GM08714 (cell line): ENCODE data around the gene PLPP6.
A peak's percentile ranks its signal among the peaks of the same experiment; 100 is the strongest.
"Not testable (repeated sequence)": the region's sequence is repeated elsewhere in the genome, so short reads cannot be mapped to it uniquely, and the experiment has no call there.

ENCODE experiments used
- H3K4me3 ChIP-seq: fragments of 200-500 bp; sonication (Bioruptor generic); 2 replicates; pipeline ENCODE4 v1.5.1; 2014; ENCODE audit warnings: mild to moderate bottlenecking, low read length, inconsistent platforms
- ZNF274 ChIP-seq: IDR thresholded peaks from 2 replicates; pipeline ENCODE4 v1.6.1; 2012; ENCODE audit warnings: mild to moderate bottlenecking, low read depth, low read length

PLPP6 gene

GRCh38 chr9:4662108-4662988 is at the start of gene PLPP6:
Gene PLPP6 (plus strand): TSS chr9:4662294. CDS start chr9:4662376, 82 bp downstream.
- peak within 1 kb of the TSS; percentile 81 for H3K4me3 ChIP-seq
- TF ChIP-seq ZNF274, result no peak

GRCh38 chr9:4614627-4615026 is 47.5 kb upstream of the PLPP6 start:
- TF ChIP-seq ZNF274, result no peak
- H3K4me3 ChIP-seq, result no peak overlapping the region

GRCh38 chr9:4615251-4615650 is 46.8 kb upstream of the PLPP6 start:
- H3K4me3 ChIP-seq, result no peak overlapping the region
- no peak for TF ChIP-seq ZNF274

DNA sequence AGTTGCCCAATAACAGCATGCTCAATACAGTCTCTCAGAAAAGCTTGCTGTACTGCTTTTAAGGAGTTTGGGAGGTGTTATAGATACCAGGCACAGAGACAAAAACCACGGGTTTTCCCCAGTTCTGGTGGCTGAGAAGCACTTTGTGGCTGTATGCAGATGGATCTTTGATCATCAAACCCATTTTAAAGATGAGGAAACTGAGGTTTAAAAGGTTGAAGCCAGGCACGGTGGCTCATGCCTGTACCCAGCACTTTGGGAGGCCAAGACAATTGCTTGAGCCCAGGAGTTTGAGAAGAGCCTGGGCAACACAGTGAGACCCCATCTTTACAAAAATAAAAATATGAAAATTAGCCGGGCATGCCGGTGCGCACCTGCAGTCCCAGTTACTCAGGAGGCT is 46.3 kb upstream of the PLPP6 start:
- no peak overlapping the region for H3K4me3 ChIP-seq
- TF ChIP-seq ZNF274, result no peak

DNA sequence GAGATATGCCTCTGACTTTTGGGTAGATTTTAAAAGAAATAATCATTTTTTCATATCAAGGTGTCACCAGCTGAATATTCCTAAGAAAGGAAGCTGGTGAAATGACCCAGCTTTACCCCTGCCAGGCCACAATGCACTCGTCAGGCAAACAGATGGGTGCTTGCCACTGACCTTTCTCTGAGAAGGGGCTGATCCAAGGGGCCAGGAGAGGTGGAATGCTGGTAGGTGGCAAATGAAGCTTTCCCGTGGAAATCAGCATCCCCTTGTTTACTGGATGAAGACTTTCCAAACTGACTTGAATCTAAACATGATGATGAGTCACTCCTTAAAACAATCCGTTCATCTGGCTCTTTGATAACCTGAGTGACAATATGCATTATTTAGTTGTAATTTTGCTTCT is 44.3 kb upstream of the PLPP6 start:
- H3K4me3 ChIP-seq, result no peak overlapping the region
- TF ChIP-seq ZNF274, result no peak

DNA sequence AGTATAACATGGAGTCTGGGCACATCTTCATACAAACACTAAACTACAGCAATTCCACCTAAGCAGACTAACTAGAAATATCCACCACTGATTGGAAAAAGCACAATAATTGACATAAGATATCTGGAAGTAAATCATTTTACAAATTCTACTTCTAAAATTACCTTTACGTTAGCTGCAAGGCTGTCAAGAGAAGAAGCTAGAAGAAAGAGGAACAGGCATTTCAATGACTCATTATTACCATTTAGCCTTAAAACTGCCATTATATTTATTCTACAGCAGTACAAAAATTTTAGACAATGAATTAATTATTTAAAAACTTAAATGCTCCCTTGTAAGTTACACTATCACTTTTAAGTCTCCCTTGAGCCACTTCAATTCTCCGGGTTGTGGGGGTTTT is 43.4 kb upstream of the PLPP6 start:
- TF ChIP-seq ZNF274, result no peak
- no peak overlapping the region for H3K4me3 ChIP-seq

- no peak overlapping the region for H3K4me3 ChIP-seq
- TF ChIP-seq ZNF274, result no peak
Measured at GRCh38 chr9:4620057-4620765, 41.9 kb upstream of the PLPP6 start.

GRCh38 chr9:4620881-4621555 is 41.1 kb upstream of the PLPP6 start:
- no peak for TF ChIP-seq ZNF274

GRCh38 chr9:4622016-4622415 is 40.1 kb upstream of the PLPP6 start:
- TF ChIP-seq ZNF274, result no peak
- H3K4me3 ChIP-seq, result no peak overlapping the region

More at GRCh38 chr9:4620881-4621555, 41.1 kb upstream of the PLPP6 start:
- H3K4me3 ChIP-seq, result no peak overlapping the region

DNA sequence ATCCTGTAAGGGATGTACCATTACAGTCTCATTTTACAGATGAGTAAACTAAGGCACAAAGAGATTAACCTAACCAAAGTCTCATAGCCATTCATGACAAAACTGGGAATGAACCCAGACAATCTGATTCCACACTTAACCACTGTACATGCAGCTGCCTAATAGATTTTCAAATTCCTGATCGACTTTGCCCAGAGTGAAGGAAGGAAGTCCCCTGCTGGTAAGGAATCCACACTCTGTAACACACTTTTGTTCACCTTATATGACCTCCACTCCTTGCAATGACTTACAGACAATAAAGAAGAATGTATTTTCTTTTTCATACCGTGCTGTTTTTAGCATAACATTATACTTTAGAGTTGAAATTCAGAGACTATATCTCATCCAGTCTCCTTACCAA is 31.3 kb upstream of the PLPP6 start:
- no peak for TF ChIP-seq ZNF274
- H3K4me3 ChIP-seq, result no peak overlapping the region

DNA sequence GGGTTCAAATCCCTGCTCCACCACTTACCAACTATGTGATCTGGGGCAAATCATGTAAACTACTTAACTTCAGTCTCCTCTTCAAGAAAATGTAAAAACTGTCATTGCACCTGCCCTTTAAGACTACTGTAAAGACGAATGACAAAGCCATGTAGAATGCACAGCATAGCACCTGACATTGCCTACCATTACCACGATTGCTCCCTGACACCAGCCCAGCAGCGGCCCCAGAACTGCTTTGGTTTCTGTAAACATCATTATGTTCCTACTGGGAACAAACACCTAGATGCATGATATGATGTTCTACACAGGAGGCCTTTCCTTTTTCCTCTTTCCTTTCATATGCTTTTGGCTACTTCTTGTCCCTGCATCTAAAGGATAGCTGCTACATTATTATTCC is 23.1 kb upstream of the PLPP6 start:
- no peak for TF ChIP-seq ZNF274
- no peak overlapping the region for H3K4me3 ChIP-seq

GRCh38 chr9:4639420-4639819 is 22.7 kb upstream of the PLPP6 start:
- no peak overlapping the region for H3K4me3 ChIP-seq
- TF ChIP-seq ZNF274, result no peak

DNA sequence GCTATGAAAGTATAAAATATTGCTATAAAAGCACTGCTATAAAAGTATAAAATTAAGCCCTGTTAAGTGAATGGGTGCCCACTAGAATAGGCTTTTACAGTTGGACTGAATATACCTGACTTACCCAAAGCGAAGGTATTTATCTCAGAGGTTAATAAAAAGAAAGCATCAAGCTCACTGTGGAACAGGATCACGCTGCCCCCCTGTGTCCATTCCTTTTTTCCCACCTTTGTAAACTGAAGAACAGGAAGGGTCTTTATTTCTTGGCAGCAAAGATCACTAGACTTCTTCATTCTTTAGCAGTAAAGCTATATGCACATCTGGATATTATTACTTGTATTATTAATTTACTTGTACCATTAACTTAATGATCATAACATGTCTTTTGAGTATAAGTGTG is 22.1 kb upstream of the PLPP6 start:
- no peak for TF ChIP-seq ZNF274
- no peak overlapping the region for H3K4me3 ChIP-seq

DNA sequence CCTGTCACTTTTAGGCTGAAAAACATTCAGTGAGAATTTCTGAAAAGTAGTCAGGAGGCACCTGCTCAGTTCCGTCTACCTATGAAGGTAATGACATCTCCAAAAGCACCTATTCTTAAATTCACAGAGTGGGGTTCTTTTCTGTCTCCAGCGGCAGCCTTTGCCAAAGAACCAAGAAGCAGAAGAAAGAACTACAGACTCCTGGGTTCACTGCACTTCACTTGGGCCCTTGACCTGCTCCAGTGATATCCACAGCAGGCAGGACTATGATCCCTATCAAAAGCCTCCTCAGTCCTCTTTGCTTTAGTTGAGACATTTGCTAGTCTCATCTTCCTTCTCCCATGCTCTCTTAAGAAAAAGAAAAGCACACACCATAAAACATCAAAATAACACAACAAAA is 19.7 kb upstream of the PLPP6 start:
- no peak overlapping the region for H3K4me3 ChIP-seq
- TF ChIP-seq ZNF274, result no peak

DNA sequence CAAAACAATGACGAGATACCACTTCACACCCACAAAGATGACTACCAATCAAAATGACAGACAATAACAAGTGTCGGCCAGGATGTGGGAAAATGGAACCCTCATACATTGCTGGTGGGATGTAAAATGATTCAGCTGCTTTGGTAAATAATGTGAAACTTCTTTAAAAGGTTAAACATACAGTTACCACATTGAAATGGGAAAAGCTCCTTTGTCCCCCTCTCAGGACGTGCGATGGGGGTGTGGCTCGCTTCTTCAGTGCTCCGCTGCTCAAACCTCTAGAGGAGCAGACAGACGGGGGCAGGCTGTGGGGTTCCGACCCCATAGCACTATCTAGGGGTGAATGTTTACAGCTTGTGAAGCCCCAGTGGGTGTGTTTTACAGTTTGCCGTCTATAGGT is 8.0 kb upstream of the PLPP6 start:
- TF ChIP-seq ZNF274, result no peak
- no peak overlapping the region for H3K4me3 ChIP-seq

GRCh38 chr9:4654538-4654937 is 7.6 kb upstream of the PLPP6 start:
- H3K4me3 ChIP-seq, result no peak overlapping the region
- no peak for TF ChIP-seq ZNF274

DNA sequence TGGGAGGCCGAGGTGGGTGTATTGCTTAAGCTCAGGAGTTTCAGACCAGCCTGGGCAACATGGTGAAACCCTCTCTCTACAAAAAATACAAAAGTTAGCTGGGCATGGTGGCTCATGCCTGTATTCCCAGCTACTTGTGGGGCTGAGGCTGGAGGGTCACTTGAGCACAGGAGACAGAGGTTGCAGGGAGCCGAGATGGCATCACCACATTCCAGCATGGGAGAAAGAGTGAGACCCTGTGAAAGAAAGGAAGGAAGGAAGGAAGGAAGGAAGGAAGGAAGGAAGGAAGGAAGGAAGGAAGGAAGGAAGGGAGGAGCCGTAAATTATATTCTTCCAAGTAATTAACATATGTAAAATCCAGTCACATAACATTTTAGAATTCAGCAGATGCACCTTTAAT is 5.9 kb upstream of the PLPP6 start:
- H3K4me3 ChIP-seq, result not testable (repeated sequence)
